Measurements from ENCODE around the gene BPIFB6.

BPIFB6 gene

GRCh38 chr20:32984631-32985354 lies 46.7 kb upstream of the BPIFB6 start (continued):
- TF ChIP-seq, protein P1, sequence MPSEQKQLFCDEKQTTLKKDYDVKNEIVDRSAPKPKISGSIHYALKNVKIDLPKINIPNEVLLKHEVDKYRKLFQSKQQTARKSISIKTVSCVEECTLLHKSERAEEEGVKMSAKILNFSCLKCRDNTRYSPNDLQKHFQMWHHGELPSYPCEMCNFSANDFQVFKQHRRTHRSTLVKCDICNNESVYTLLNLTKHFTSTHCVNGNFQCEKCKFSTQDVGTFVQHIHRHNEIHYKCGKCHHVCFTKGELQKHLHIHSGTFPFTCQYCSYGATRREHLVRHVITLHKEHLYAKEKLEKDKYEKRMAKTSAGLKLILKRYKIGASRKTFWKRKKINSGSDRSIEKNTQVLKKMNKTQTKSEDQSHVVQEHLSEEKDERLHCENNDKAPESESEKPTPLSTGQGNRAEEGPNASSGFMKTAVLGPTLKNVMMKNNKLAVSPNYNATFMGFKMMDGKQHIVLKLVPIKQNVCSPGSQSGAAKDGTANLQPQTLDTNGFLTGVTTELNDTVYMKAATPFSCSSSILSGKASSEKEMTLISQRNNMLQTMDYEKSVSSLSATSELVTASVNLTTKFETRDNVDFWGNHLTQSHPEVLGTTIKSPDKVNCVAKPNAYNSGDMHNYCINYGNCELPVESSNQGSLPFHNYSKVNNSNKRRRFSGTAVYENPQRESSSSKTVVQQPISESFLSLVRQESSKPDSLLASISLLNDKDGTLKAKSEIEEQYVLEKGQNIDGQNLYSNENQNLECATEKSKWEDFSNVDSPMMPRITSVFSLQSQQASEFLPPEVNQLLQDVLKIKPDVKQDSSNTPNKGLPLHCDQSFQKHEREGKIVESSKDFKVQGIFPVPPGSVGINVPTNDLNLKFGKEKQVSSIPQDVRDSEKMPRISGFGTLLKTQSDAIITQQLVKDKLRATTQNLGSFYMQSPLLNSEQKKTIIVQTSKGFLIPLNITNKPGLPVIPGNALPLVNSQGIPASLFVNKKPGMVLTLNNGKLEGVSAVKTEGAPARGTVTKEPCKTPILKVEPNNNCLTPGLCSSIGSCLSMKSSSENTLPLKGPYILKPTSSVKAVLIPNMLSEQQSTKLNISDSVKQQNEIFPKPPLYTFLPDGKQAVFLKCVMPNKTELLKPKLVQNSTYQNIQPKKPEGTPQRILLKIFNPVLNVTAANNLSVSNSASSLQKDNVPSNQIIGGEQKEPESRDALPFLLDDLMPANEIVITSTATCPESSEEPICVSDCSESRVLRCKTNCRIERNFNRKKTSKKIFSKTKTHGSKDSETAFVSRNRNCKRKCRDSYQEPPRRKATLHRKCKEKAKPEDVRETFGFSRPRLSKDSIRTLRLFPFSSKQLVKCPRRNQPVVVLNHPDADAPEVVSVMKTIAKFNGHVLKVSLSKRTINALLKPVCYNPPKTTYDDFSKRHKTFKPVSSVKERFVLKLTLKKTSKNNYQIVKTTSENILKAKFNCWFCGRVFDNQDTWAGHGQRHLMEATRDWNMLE (tag by site-specific recombination; conservative IDR thresholded peaks at IDR 0.05; ENCODE audit: low read depth) = no peak
- TF ChIP-seq AEBP2 (tag by site-specific recombination; IDR thresholded peaks at IDR 0.05; ENCODE audit: borderline replicate concordance) = no peak
- TF ChIP-seq ZNF391 (tag by site-specific recombination; IDR thresholded peaks at IDR 0.05; ENCODE audit: borderline replicate concordance, low read depth) = no peak
- TF ChIP-seq ZNF624 (tag by site-specific recombination; IDR thresholded peaks at IDR 0.05) = no peak
- no peak for TF ChIP-seq ZBTB21 (tag by site-specific recombination; IDR thresholded peaks at IDR 0.05)
- TF ChIP-seq ZBTB48 (tag by site-specific recombination; IDR thresholded peaks at IDR 0.05) = no peak

- ChIA-PET POLR2A (no interaction called here), CTCF (interaction anchor here (0.8 kb wide), 1 partner anchor 784 kb away, joined by 3 read pairs; no protein-coding TSS in a partner anchor)
- no peak overlapping the region for H3K27ac ChIP-seq (ENCODE audit: extremely low read depth, low read depth, low read length)
- no peak overlapping the region for H3K4me3 ChIP-seq (ENCODE audit: low read depth, low read length)
- H3K36me3 ChIP-seq (ENCODE audit: control insufficient read depth in 2 of 2, insufficient read depth in 1 of 2, low read length in 2 of 2) = no peaks in the 10 kb centered on the region
- H3K4me1 ChIP-seq (ENCODE audit: control insufficient read depth, insufficient read depth, low read length) = no peaks in the 10 kb centered on the region
- no peaks in the 10 kb centered on the region for H3K9me3 ChIP-seq (ENCODE audit: control insufficient read depth, insufficient read depth, low read depth, low read length)
- no peak for TF ChIP-seq ZNF157 (tag by site-specific recombination; IDR thresholded peaks at IDR 0.05)
- no peak for TF ChIP-seq PRDM10 (tag by site-specific recombination; IDR thresholded peaks at IDR 0.05)
- TF ChIP-seq ZNF24 (tag by site-specific recombination; IDR thresholded peaks at IDR 0.05) = no peak
- TF ChIP-seq, protein P2, sequence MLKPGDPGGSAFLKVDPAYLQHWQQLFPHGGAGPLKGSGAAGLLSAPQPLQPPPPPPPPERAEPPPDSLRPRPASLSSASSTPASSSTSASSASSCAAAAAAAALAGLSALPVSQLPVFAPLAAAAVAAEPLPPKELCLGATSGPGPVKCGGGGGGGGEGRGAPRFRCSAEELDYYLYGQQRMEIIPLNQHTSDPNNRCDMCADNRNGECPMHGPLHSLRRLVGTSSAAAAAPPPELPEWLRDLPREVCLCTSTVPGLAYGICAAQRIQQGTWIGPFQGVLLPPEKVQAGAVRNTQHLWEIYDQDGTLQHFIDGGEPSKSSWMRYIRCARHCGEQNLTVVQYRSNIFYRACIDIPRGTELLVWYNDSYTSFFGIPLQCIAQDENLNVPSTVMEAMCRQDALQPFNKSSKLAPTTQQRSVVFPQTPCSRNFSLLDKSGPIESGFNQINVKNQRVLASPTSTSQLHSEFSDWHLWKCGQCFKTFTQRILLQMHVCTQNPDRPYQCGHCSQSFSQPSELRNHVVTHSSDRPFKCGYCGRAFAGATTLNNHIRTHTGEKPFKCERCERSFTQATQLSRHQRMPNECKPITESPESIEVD (tag by site-specific recombination; IDR thresholded peaks at IDR 0.05) = no peak
- TF ChIP-seq PBX3 (CRISPR knock-in tag; IDR thresholded peaks at IDR 0.05) = no peak
- TF ChIP-seq ZNF48 (tag by site-specific recombination; IDR thresholded peaks at IDR 0.05) = no peak
- TF ChIP-seq ZNF621 (tag by site-specific recombination; IDR thresholded peaks at IDR 0.05) = no peak
- TF ChIP-seq ZNF16 (tag by site-specific recombination; IDR thresholded peaks at IDR 0.05; ENCODE audit: low read depth) = no peak
- TF ChIP-seq ZNF302 (tag by site-specific recombination; IDR thresholded peaks at IDR 0.05; ENCODE audit: low read depth) = no peak
- TF ChIP-seq GLIS1 (tag by site-specific recombination; IDR thresholded peaks at IDR 0.05) = no peak
- TF ChIP-seq ZNF292 (tag by site-specific recombination; IDR thresholded peaks at IDR 0.05; ENCODE audit: borderline replicate concordance, low read depth) = no peak
- no peak for TF ChIP-seq ZNF398 (tag by site-specific recombination; IDR thresholded peaks at IDR 0.05)
- TF ChIP-seq ZBTB8A (tag by site-specific recombination; IDR thresholded peaks at IDR 0.05) = no peak
Measured at GRCh38 chr20:32985596-32985995, 45.9 kb upstream of the BPIFB6 start.
